Brain microvascular endothelial cell (primary cell): ENCODE measurements around the gene FANCG.

ENCODE experiments used
- DNase-seq: peaks from one replicate; pipeline ENCODE4 v3.0.0-alpha.2; 2020
- H3K27ac ChIP-seq: fragments of 250-450 bp; sonication (Bioruptor Pico); 2 replicates; pipeline ENCODE4 v1.5.1; 2020; ENCODE audit warnings: mild to moderate bottlenecking, moderate library complexity
- H3K27me3 ChIP-seq: fragments of 250-450 bp; sonication (Bioruptor Pico); replicated peaks from 2 replicates; pipeline ENCODE4 v1.5.1; 2020; ENCODE audit warnings: mild to moderate bottlenecking
- H3K36me3 ChIP-seq: fragments of 250-450 bp; sonication (Bioruptor Pico); replicated peaks from 2 replicates; pipeline ENCODE4 v1.5.1; 2020; ENCODE audit warnings: mild to moderate bottlenecking
- H3K4me3 ChIP-seq: 2 replicates; pipeline ENCODE4 v1.5.1; 2011; ENCODE audit warnings: low read depth, mild to moderate bottlenecking, control low read depth, low read length, moderate library complexity
- CTCF ChIP-seq: IDR thresholded peaks from 2 replicates; pipeline ENCODE4 v1.5.1; 2011; ENCODE audit warnings: low read depth, mild to moderate bottlenecking, moderate library complexity, low read length, control low read depth, inconsistent platforms; ENCODE audit errors: missing control alignments
- in situ Hi-C: cut with HindIII; loops from 2 replicates; pipeline ENCODE4 v1.10.0; 2017; ENCODE audit warnings: low sequenced_read_pairs, low pct_ligation_motif_present

Gene FANCG

GRCh38 chr9:35060548-35061207 is 19.1 kb downstream of the FANCG start:
- H3K4me3 ChIP-seq: no peak overlapping the region
- in situ Hi-C loops: no loop called here
- no peak for DNase-seq
- no peaks in the 10 kb centered on the region for H3K27me3 ChIP-seq
- H3K27ac ChIP-seq: no peak overlapping the region
- no peak for TF ChIP-seq CTCF
- H3K36me3 ChIP-seq: peaks cover 100% of the 10 kb centered on the region

GRCh38 chr9:35059438-35059837 is 20.3 kb downstream of the FANCG start:
- Histone ChIP-seq H3K27me3 (no peaks in the 10 kb centered on the region), H3K36me3 (peaks cover 100% of the 10 kb centered on the region), H3K4me3 (no peak overlapping the region), H3K27ac (no peak overlapping the region)
- in situ Hi-C loops: no loop called here
- TF ChIP-seq CTCF: no peak
- no peak for DNase-seq

- Histone ChIP-seq H3K36me3 (peaks cover 88% of the 10 kb centered on the region), H3K27me3 (no peaks in the 10 kb centered on the region), H3K27ac (no peak overlapping the region), H3K4me3 (no peak overlapping the region)
- no peak for TF ChIP-seq CTCF
- in situ Hi-C loops: no loop called here
- no peak for DNase-seq
Observed at GRCh38 chr9:35057271-35057620, 22.5 kb downstream of the FANCG start.

- H3K27ac ChIP-seq: no peak overlapping the region
- H3K27me3 ChIP-seq: no peaks in the 10 kb centered on the region
- TF ChIP-seq CTCF: no peak
- no peak overlapping the region for H3K4me3 ChIP-seq
- H3K36me3 ChIP-seq: peaks cover 87% of the 10 kb centered on the region
- no peak for DNase-seq
- in situ Hi-C loops: no loop called here
Observed at GRCh38 chr9:35056571-35057270, 23.0 kb downstream of the FANCG start.

GRCh38 chr9:35054871-35055644 is 24.7 kb downstream of the FANCG start:
- Histone ChIP-seq H3K27ac (no peak overlapping the region), H3K36me3 (peaks cover 75% of the 10 kb centered on the region), H3K27me3 (no peaks in the 10 kb centered on the region), H3K4me3 (no peak overlapping the region)
- no peak for DNase-seq
- TF ChIP-seq CTCF: no peak
- in situ Hi-C loops: no loop called here
